HL-60 (cell line): Measurements from ENCODE around the gene TNFRSF21.

Experiments
- CTCF ChIP-seq: IDR thresholded peaks from one replicate; pipeline ENCODE4 v1.5.1; 2011; ENCODE audit warnings: low read length, control low read depth, inconsistent platforms; ENCODE audit not compliant: insufficient read depth
- POLR2AphosphoS5 ChIP-seq: IDR thresholded peaks from 2 replicates; pipeline ENCODE4 v1.6.1; 2012; ENCODE audit warnings: low read depth

GRCh38 chr6:47310131-47310480, 401 bp upstream of the TNFRSF21 start:
- TF ChIP-seq POLR2AphosphoS5 (no peak), CTCF (no peak)
